ENCODE measurements around the gene RTP3. TPM values are rescaled to one million over a fixed set of nuclear protein-coding genes. Genes with fewer than 3 reads are reported as not detected.
"Not testable (repeated sequence)": the region's sequence is repeated elsewhere in the genome, so short reads cannot be mapped to it uniquely, and the experiment has no call there.

Gene RTP3
- total RNA-seq, 1 experiment from 2014 or later: not detected

DNA sequence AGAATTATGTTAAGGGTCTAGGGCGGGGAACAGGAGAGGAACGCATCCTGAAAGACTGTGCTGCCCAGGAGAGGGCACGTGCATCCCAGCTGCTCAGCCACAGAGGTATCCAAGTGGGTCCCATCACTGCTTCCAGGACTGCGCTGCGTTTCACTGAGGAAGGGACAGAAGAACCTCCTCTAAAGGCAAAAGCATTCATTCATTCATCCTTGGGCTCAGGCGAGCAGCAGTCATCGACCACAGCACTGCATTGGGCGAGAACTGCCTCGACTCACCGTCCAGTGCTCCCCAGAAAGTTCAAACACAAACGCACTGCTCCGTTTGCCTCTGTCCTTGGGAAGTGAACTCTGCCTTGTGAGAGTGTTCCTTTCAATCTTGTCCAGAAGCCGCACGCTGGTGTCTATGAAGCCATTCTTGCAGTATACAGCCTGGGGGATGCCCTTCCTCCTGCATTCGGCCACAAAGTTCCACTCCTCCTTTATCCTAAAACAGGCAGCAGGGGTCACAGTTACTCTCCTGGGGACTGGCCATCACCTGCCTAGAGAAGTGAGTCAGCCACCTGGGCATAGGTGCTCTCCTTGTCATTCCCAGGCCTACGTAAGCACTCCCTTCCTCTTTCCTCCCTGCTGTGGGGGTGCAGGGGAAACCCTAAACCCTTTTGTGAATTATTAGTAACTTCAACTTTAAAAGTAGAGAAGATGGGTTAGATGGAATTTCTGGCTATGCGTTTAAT, 47.2 kb downstream of the RTP3 start:
- no TSS peak for BruUV-seq (replicated peaks)
- H3K4me3 ChIP-seq (ENCODE audit: low read depth, low read length): no peak overlapping the region
- TF ChIP-seq, protein P1, sequence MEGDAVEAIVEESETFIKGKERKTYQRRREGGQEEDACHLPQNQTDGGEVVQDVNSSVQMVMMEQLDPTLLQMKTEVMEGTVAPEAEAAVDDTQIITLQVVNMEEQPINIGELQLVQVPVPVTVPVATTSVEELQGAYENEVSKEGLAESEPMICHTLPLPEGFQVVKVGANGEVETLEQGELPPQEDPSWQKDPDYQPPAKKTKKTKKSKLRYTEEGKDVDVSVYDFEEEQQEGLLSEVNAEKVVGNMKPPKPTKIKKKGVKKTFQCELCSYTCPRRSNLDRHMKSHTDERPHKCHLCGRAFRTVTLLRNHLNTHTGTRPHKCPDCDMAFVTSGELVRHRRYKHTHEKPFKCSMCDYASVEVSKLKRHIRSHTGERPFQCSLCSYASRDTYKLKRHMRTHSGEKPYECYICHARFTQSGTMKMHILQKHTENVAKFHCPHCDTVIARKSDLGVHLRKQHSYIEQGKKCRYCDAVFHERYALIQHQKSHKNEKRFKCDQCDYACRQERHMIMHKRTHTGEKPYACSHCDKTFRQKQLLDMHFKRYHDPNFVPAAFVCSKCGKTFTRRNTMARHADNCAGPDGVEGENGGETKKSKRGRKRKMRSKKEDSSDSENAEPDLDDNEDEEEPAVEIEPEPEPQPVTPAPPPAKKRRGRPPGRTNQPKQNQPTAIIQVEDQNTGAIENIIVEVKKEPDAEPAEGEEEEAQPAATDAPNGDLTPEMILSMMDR (IDR thresholded peaks at IDR 0.05; ENCODE audit: insufficient read depth in 1 of 2, low read depth in 1 of 2, low read length in 1 of 2, severe bottlenecking in 1 of 2, unreplicated experiment in 1 of 2): no peak
- no peaks in the 10 kb centered on the region for H3K36me3 Mint-ChIP-seq (ENCODE audit: insufficient read depth, unreplicated experiment)
- H3K27me3 ChIP-seq (replicated peaks; ENCODE audit: control insufficient read depth, insufficient read depth, low read length): no peaks in the 10 kb centered on the region
- POLR2A ChIA-PET: no interaction called here
- DNase-seq: no peak
- H3K4me1 Mint-ChIP-seq (ENCODE audit: low read depth, unreplicated experiment): peaks cover 23% of the 10 kb centered on the region
- H3K4me1 ChIP-seq: peaks cover 13% of the 10 kb centered on the region
- intact Hi-C loops (cut with micrococcal nuclease; ENCODE audit: unreplicated experiment): loop anchor here (5.0 kb wide), 1 partner anchor 38 kb away; no protein-coding TSS in a partner anchor
- H3K9me3 ChIP-seq: peaks cover 5% of the 10 kb centered on the region
- H3K36me3 ChIP-seq (ENCODE audit: control insufficient read depth, insufficient read depth, low read length): no peaks in the 10 kb centered on the region
- CTCF ChIA-PET: no interaction called here
- H3K9me3 Mint-ChIP-seq (ENCODE audit: unreplicated experiment): no peaks in the 10 kb centered on the region
- no peaks in the 10 kb centered on the region for H3K27me3 Mint-ChIP-seq (ENCODE audit: insufficient read depth, unreplicated experiment)
- no peak overlapping the region for H3K4me3 Mint-ChIP-seq (ENCODE audit: unreplicated experiment)
- H3K27ac Mint-ChIP-seq (ENCODE audit: unreplicated experiment): no peak overlapping the region

DNA sequence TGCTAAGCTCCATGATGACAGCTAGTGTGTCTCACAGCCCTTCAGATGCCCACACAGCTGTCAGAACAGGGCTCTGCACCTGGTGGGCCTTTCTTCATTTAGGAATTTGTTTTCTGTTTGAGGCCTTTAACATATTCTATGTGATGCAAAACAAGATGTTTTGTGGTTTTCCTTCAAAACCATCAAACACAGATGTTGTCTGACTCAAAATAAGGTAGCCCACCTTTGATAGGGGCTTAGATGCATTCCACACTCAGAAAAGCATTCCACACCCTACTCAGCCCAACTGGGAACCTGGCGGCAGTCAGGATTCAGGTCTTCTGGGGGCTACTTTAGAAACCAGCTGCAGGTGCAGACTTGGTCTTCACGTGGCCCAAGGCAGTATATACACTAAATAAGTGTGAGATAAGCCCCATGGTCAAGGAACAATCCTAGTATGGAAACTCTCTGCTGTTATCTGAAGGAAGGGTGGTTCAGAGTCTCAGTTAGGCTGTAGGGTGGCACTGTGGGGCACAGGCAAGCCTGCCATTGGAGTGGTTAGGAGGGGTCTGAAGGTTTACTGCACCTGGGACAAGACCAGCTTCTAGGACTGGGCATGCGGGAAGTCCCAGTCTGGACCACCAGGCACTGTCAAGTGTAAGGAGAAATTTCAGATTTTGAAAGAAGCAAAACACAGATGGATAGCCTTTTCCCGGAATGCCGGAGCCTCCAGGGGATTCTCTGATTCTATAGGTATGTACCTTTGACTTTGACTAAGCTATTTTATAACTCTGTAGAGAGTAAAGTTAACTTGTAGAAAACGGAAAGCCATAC, 48.2 kb downstream of the RTP3 start:
- TF ChIP-seq, protein P1 (IDR thresholded peaks at IDR 0.05; ENCODE audit: insufficient read depth in 1 of 2, low read depth in 1 of 2, low read length in 1 of 2, severe bottlenecking in 1 of 2, unreplicated experiment in 1 of 2): no peak
- no peaks in the 10 kb centered on the region for H3K27me3 ChIP-seq (replicated peaks; ENCODE audit: control insufficient read depth, insufficient read depth, low read length)
- no peak overlapping the region for H3K27ac Mint-ChIP-seq (ENCODE audit: unreplicated experiment)
- ChIA-PET CTCF (interaction anchor here (0.6 kb wide), 1 partner anchor 12 kb away, joined by 4 read pairs; no protein-coding TSS in a partner anchor), POLR2A (no interaction called here)
- no peak for DNase-seq
- no peaks in the 10 kb centered on the region for H3K36me3 Mint-ChIP-seq (ENCODE audit: insufficient read depth, unreplicated experiment)
- H3K4me3 Mint-ChIP-seq (ENCODE audit: unreplicated experiment): no peak overlapping the region
- intact Hi-C loops (cut with micrococcal nuclease; ENCODE audit: unreplicated experiment): no loop called here
- peaks cover 24% of the 10 kb centered on the region for H3K4me1 Mint-ChIP-seq (ENCODE audit: low read depth, unreplicated experiment)
- no peaks in the 10 kb centered on the region for H3K27me3 Mint-ChIP-seq (ENCODE audit: insufficient read depth, unreplicated experiment)
- no peaks in the 10 kb centered on the region for H3K36me3 ChIP-seq (ENCODE audit: control insufficient read depth, insufficient read depth, low read length)
- peaks cover 5% of the 10 kb centered on the region for H3K9me3 ChIP-seq
- no TSS peak for BruUV-seq (replicated peaks)
- no peak overlapping the region for H3K4me3 ChIP-seq (ENCODE audit: low read depth, low read length)
- H3K9me3 Mint-ChIP-seq (ENCODE audit: unreplicated experiment): no peaks in the 10 kb centered on the region
- peaks cover 15% of the 10 kb centered on the region for H3K4me1 ChIP-seq

DNA sequence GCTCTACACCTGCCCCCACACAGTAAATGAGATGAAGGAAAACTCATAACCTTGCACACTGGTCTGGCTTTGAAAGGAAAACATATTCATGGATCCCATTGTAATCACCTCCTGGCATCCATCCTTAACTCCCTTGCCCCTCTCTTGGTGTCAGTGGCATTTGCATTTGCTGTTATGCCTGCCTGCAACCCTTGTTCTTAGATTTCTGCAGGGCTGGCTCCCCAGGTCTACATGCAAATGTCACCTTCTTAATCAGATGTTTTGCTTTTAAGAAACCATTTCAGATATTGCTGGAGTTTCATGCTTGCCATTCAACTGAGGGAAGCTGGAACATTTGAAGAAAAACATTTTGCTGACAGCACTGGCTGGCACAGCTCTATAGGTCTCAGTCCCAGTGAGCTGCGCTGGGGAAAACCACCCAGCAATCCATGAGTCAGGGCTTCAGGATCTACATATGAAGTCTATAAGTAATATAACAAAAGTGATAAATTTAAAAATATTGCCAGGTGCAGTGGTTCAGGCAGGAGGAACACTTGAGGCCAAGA, 49.2 kb downstream of the RTP3 start:
- Histone ChIP-seq H3K4me3 (ENCODE audit: low read depth, low read length) (no peak overlapping the region), H3K27me3 (replicated peaks; ENCODE audit: control insufficient read depth, insufficient read depth, low read length) (no peaks in the 10 kb centered on the region), H3K36me3 (ENCODE audit: control insufficient read depth, insufficient read depth, low read length) (no peaks in the 10 kb centered on the region), H3K4me1 (peaks cover 15% of the 10 kb centered on the region), H3K9me3 (peaks cover 5% of the 10 kb centered on the region)
- DNase-seq: no peak
- Mint-ChIP-seq H3K36me3 (ENCODE audit: insufficient read depth, unreplicated experiment) (no peaks in the 10 kb centered on the region), H3K9me3 (ENCODE audit: unreplicated experiment) (no peaks in the 10 kb centered on the region), H3K27me3 (ENCODE audit: insufficient read depth, unreplicated experiment) (no peaks in the 10 kb centered on the region), H3K27ac (ENCODE audit: unreplicated experiment) (no peak overlapping the region), H3K4me1 (ENCODE audit: low read depth, unreplicated experiment) (peaks cover 23% of the 10 kb centered on the region), H3K4me3 (ENCODE audit: unreplicated experiment) (no peak overlapping the region)
- no TSS peak for BruUV-seq (replicated peaks)
- ChIA-PET CTCF (interaction anchor here (1.0 kb wide), 1 partner anchor 11 kb away, joined by 3 read pairs; no protein-coding TSS in a partner anchor), POLR2A (no interaction called here)
- TF ChIP-seq, protein P1 (IDR thresholded peaks at IDR 0.05; ENCODE audit: insufficient read depth in 1 of 2, low read depth in 1 of 2, low read length in 1 of 2, severe bottlenecking in 1 of 2, unreplicated experiment in 1 of 2): no peak
- intact Hi-C loops (cut with micrococcal nuclease; ENCODE audit: unreplicated experiment): no loop called here

DNA sequence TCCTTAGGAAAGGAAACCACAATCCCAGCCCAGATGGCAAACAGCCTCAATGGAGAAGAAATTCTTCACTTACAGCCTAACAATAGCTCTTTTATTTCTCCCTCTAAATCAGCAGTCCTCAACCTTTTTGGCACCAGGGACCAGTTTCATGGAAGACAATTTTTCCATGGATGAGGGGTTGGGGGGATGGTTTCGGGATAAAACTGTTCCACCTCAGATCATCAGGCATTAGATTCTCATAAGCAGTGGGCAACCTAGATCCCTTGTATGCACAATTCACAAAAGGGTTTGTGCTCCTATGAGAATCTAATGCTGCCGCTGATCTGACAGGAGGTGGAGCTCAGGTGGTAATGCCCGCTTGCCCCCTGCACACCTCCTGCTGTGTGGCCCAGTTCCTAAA, 50.8 kb downstream of the RTP3 start:
- peaks cover 18% of the 10 kb centered on the region for H3K4me1 Mint-ChIP-seq (ENCODE audit: low read depth, unreplicated experiment)
- DNase-seq; H3K9me3 ChIP-seq; H3K4me3 ChIP-seq (ENCODE audit: low read depth, low read length); H3K36me3 ChIP-seq (ENCODE audit: control insufficient read depth, insufficient read depth, low read length); H3K27me3 Mint-ChIP-seq (ENCODE audit: insufficient read depth, unreplicated experiment); H3K9me3 Mint-ChIP-seq (ENCODE audit: unreplicated experiment); H3K36me3 Mint-ChIP-seq (ENCODE audit: insufficient read depth, unreplicated experiment); intact Hi-C loops (cut with micrococcal nuclease; ENCODE audit: unreplicated experiment); POLR2A ChIA-PET; H3K27me3 ChIP-seq (replicated peaks; ENCODE audit: control insufficient read depth, insufficient read depth, low read length); H3K4me3 Mint-ChIP-seq (ENCODE audit: unreplicated experiment); BruUV-seq (replicated peaks): not testable (repeated sequence)
- peaks cover 26% of the 10 kb centered on the region for H3K4me1 ChIP-seq
- peak overlapping the region; percentile 96 for H3K27ac Mint-ChIP-seq (ENCODE audit: unreplicated experiment)
- CTCF ChIA-PET: interaction anchor here (2.0 kb wide), 1 partner anchor 10 kb away, joined by 10 read pairs; no protein-coding TSS in a partner anchor

Measured in Caco-2 (cell line).